ENCODE results near the gene AKIRIN2.

- no peak for TF ChIP-seq CTCF (conservative IDR thresholded peaks at IDR 0.05; ENCODE audit: low read length)
- no peak for TF ChIP-seq EZH2phosphoT487 (IDR thresholded peaks at IDR 0.05; ENCODE audit: borderline replicate concordance)
Measured at GRCh38 chr6:87701676-87702588, at the start of gene AKIRIN2.

Data from Loucy (cell line).